CD4-positive, alpha-beta T cell treated with Interferon gamma for 1 hour (primary cell): Measurements from ENCODE around the gene CRYZL1.
"Not testable (repeated sequence)": the region's sequence is repeated elsewhere in the genome, so short reads cannot be mapped to it uniquely, and the experiment has no call there.

ENCODE experiments used
- DNase-seq: peaks from one replicate; pipeline ENCODE4 v3.0.0-alpha.2; 2020

CRYZL1 gene

DNA sequence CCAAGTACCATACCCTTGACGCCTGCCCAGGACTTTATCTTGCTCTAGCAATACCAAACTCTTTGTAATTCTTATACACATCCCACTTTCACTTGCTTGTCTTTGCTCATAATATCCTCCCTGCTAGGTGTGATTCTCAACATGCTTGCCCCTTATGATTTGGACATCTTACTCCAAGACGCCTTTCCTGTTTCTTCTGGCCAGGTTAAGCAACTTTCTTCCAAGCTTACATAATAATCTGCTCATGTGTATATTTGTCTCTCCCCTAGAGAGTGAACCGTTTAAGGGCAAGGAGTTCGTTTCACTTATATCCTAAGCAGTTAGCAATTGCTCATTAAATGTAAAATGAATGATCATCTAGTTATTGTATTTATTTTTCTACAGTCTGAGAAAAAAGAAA is 21.8 kb downstream of the CRYZL1 start:
- no peak for DNase-seq

DNA sequence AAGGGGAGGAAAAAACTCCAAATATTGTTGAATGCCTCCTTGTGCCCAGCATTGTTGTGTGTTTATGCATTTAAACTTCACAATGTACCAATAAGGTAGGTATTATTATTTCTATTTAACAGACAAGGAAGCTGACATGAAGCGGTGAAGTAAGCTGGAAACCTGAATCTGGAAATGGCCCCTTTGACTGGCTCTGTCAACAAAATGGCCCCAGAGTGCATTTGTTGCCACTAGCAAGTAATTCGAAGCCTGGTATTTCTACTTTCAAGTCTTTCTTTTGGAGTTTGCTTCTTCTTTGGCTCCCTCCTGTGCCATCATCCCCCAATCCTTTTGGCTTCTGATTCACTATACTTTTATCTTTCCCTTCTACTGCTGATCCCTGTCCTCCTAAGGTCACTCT is 23.1 kb downstream of the CRYZL1 start:
- DNase-seq, result no peak

- not testable (repeated sequence) for DNase-seq
These were observed 24.0 kb downstream of the CRYZL1 start for GRCh38 chr21:33617565-33617964.

DNA sequence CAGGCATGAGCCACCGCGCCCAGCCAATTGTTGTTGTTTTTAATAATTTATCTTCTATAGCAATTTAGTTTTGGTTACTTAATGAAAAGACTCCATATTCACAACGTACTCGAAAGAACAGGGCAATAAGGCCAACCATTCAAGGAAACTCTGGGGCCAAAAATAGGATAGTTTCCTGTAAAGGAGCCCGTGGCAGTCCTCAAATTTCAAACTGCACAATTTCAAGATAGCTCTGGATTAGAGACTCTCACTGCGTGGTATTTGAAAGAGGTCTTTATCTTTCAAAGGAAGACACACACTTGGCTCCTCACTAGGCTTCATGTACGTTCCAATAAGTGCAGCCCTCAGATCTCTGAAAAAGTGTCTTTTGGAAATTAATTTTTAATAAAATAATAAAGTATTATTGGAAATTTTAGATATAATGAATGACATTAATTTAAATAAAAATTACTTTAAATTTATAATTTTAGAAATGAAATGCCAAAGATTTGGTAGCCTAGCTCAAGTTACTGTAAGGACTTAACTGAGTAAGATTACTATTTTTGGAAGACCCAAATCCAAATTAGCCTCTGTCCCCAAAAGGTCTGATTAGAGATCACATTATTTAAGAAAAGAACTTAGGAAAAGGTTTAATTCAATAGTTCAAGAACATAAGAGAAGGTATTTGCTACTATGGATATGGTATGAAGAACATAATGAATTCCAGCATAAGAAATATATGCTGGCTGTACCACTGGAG is 30.4 kb downstream of the CRYZL1 start:
- DNase-seq, result no peak

DNA sequence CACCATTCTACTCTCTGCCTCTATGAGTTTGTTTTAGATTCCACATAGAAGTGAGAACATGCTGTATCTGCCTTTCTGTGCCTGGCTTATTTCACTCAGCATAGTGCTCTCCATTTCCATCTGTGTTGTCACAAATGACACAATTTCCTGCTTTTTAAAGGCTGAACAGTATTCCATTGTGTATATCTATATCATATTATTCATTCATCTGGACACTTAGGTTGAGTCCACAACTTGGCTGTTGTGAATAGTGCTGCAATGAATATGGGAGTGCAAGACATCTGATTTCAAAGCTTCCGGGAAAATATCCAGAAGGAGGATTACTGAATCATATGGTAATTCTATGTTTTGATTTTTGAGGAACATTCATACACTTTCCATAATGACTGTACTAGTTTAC is 33.0 kb downstream of the CRYZL1 start:
- no peak for DNase-seq

GRCh38 chr21:33598051-33598450 is 43.5 kb downstream of the CRYZL1 start:
- no peak for DNase-seq

DNA sequence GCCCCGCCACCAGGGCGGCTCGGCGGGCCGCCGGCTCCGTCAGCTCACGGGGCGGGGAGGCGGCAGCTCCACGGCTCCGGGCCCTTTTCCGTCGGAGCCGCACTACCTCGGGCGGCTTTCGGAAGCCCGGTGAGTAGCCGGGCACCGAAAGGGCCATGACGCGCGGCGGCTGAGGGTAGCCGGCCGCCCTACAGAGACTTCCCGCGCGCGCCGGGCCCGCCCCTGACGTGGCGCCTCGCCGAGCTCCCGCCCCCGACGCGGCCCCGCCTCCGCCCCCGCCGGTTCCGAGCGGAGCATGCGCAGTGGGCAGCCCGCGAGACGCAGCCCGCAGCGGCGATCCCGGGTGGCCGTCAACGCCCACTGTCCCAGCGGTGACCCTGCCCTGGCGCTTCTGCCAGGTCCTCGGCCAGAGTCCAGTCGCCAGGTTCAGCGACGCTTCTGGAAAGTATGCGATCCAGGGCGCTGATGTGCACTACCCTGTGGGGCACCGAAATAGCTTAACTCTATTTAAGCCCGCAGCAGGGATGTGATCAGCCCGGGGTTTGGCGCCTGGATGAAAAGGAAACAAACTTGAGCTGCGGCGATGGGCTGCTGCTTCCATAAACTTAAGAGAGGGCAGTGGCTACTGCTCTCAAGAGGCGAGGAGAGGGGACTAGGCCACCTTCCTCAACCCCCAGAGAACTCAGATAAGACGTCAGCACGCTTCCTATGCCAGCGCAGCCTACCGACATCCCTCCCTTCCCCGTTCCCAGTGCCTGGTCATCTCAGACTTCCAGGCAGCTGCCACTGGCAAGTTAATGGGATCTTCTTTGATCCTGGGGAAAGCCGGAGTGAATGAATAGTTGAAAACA is 52.8 kb downstream of the CRYZL1 start, which contains the start of gene DONSON:
DONSON (minus strand) TSS at position 200 of the 851 bp plus-strand sequence; CDS start at position 157, 43 bp downstream.
- peak; percentile 84 for DNase-seq

- DNase-seq, result peak; percentile 6
These were observed 53.6 kb downstream of the CRYZL1 start for GRCh38 chr21:33587792-33588484.

DNA sequence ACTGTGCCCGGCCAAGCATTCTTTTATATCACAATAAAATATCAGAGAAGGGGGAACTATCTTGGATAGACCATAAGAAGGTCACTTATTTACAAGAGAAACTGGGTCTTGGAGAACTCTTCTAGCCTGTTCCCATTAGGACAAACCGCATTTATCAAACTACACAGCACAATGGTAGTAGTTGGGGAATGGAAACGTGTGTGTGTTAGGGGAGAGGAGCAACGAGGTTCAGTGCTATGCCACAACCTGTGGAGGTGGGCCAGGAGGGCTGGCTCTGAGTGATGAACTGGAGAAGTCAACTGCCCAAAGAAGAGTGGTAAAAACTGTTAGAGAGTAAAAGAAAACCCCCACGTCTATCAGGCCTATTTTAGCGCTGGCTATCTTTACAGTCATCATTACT is 54.6 kb downstream of the CRYZL1 start:
- DNase-seq, result no peak

DNA sequence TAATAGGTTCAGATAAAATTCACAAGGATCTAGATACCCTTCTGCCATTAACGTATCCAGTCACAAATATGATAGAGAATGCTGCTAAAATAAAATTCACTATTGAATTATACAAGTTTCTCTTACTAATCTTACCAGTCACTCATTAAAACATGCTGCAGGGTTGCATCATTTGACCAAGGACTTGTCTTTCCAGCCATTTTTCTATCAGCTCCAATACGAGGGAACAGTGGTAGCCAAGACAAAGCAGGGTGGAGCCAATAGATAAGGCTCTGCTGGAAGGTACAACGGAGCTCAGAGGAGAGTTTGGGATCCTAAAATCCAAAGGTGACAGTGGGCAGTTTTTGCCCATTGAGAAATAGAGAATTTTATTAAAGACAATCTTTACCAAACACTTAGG is 57.1 kb downstream of the CRYZL1 start:
- DNase-seq, result no peak

DNA sequence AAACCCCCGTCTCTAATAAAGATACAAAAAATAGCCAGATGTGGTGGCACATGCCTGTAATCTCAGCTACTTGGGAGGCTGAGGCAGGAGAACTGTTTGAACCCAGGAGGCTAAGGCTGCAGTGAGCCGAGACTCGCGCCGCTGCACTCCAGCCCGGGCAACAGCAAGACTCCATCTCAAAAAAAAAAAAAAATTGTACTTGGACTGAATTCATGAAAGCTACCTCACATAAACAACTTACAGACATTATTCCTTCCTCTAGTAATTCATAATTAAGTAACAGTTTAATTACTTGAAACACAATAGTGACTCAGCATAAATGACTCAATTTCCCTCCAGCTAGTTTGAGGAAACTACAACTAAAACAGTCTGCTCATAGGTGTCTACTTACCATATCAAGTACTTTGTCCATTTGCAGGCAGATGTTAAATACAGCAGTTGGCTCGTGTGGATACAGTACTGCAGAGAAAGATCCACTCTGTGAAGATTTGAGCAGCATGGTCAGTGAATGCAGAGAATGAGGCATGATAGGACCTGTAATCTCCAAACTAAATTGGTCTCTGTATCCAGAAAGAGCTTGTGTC is 62.5 kb downstream of the CRYZL1 start:
- DNase-seq, result no peak

DNA sequence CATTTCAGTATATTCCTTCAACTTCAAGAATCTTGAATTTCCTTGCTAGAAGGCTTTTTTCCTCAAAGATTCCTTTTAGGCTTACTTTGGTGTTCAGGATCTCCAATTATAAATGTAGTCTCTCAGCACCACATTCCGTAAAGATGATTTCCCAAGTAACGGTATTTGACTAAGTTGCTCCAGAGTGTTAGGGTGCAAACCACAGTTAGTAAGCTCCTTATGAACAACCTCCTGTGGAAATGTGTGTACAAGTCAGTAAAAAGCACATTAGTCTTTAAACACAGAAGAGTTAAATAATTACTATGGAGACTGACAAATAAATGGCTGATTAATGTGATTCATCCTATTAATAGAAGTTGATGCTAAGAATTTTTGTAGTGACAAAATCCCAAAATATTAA is 63.3 kb downstream of the CRYZL1 start:
- DNase-seq, result no peak

DNA sequence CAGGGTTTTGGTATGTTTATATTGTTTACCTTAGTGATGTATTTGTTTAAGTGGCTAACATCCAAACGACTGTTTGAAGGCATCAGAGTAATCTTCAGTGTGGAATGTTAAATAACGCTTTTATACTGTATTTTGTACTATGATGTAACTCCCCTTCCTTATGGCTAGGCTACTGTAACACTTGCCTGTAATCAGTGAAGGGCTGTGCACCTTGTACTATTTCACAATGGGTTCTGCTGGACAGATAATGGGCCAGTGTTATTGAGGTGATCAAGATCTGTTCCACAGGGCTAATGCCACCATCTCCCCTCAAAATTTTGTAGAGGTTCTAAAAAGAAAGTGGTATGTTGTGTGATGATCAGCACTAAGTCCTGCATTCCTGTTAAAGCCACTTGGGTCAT is 64.8 kb downstream of the CRYZL1 start:
- DNase-seq, result not testable (repeated sequence)

DNA sequence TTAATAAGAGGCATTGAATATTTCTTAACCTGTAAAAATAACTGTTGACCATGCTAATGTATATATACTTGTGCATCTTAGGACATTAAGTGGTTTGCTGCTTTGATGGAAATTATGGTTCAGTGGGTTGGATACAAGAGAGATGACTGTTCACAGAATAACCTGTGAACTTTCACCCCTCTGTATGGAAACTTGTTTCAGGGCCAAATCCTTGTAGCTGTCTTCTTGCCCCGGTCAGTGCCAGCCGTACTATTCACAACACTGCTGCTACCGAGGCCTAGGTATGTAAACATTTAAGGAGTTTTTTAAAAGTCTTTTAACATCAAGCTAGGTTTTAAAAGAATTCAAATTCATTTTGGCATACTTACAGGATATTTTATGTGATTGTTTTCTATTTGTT is 69.2 kb downstream of the CRYZL1 start:
- DNase-seq, result no peak

- DNase-seq, result no peak
These were observed 71.5 kb downstream of the CRYZL1 start for GRCh38 chr21:33569991-33570390.

- DNase-seq, result no peak
These were observed 73.1 kb downstream of the CRYZL1 start for GRCh38 chr21:33568448-33568847.

DNA sequence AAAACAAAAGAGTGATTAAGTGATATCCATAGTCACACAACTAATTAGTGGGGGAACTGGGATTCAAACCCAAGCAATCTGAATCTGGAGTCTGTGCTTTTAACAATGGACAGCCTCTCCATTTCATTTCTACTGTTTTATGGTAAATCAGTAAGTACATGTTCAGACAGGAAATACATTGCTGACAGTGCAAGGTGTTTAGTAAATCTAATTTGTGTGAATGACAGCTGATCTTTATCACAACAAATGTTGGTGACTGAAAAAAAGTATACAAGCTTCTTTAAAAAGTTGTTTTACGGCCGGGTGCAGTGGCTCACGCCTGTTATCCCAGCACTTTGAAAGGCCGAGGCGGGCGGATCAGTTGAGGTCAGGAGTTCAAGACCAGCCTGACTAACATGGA is 73.6 kb downstream of the CRYZL1 start:
- DNase-seq, result no peak

DNA sequence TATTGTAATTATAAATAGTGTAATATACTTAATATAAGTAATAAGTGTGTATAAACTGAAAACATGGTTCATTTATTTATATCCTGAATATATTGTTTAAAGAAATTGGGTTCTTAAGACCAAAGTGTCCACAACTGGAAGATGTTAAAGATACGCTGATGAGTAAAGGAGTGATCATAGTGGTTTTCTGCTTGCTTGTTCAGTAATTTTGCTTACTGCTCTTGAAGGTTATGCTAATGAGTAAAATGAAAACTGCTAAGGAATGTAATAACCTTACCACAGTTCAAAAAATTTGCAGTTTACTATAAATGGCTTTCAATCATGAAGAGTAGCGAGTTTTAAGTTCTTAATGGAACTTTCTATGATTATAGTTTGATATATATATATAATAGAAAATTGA is 75.0 kb downstream of the CRYZL1 start:
- DNase-seq, result no peak

- DNase-seq, result no peak
These were observed 79.2 kb downstream of the CRYZL1 start for GRCh38 chr21:33562389-33562788.

- no peak for DNase-seq
These were observed 80.2 kb downstream of the CRYZL1 start for GRCh38 chr21:33561373-33561772.

DNA sequence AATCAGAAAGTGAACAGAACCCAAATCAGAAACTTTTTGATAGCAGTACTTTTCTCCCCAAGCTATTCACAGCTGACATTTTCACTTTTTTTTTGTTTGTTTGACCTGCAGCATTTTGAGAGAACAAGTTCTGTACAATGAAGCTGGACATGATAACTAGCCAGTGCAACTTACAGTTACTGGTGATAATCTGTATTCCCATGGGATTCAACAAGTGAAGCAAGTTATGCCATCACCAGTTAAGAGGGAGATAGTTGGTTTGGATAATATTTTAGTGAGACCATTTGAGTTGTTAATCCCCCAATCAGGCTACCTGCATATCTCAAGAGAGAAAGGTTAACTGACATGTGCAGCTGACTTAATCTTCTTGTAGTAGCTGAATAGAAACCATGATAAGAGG is 80.6 kb downstream of the CRYZL1 start:
- DNase-seq, result no peak

DNA sequence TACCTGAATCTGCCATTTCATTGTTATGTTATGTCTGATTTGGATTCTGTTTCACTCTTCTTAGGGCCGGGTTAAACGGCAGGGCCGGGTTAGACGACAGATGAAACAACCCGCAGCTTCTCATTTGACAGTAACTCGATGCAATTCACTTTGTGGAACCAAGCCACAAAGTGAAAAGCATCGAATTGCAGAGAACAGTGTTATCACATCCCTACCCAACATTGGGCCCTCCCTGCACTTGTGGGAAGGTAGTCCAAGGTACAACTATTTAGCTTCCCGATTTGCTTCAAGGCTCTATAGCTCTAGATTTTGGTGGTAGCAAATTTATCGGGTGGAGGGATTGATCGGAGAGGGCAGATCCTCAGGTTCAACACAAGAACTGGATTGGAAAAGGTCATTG is 81.7 kb downstream of the CRYZL1 start:
- DNase-seq, result no peak

- DNase-seq, result no peak
These were observed 82.6 kb downstream of the CRYZL1 start for GRCh38 chr21:33558777-33559421.
